Rectal smooth muscle tissue (tissue), 1 donor: ENCODE measurements around the gene PSMD13.
A peak's percentile ranks its signal among the peaks of the same experiment; 100 is the strongest.
"Not testable (repeated sequence)": the region's sequence is repeated elsewhere in the genome, so short reads cannot be mapped to it uniquely, and the experiment has no call there.

ENCODE experiments used
- H3K27ac ChIP-seq: one replicate; pipeline ENCODE4 v1.7.0; 2013; ENCODE audit warnings: low read depth, low read length, inconsistent platforms
- H3K27me3 ChIP-seq: one replicate; pipeline ENCODE4 v1.7.0; 2013; ENCODE audit warnings: low read length; ENCODE audit not compliant: control insufficient read depth, insufficient read depth
- H3K36me3 ChIP-seq: one replicate; pipeline ENCODE4 v1.7.0; 2013; ENCODE audit warnings: low read length; ENCODE audit not compliant: control insufficient read depth, insufficient read depth
- H3K4me1 ChIP-seq: one replicate; pipeline ENCODE4 v1.7.0; 2013; ENCODE audit warnings: low read length; ENCODE audit not compliant: control insufficient read depth, insufficient read depth
- H3K4me3 ChIP-seq: one replicate; pipeline ENCODE4 v1.7.0; 2013; ENCODE audit warnings: low read length
- H3K9ac ChIP-seq: one replicate; pipeline ENCODE4 v1.7.0; 2013; ENCODE audit warnings: low read length

Gene PSMD13

GRCh38 chr11:266676-267439 lies 30.1 kb downstream of the PSMD13 start:
- peak overlapping the region; percentile 21 for H3K4me3 ChIP-seq
- no peak overlapping the region for H3K27ac ChIP-seq
- H3K4me1 ChIP-seq, result no peaks in the 10 kb centered on the region
- no peaks in the 10 kb centered on the region for H3K27me3 ChIP-seq
- H3K36me3 ChIP-seq, result no peaks in the 10 kb centered on the region
- H3K9ac ChIP-seq, result no peak overlapping the region

- Histone ChIP-seq H3K9ac (no peak overlapping the region), H3K4me1 (no peaks in the 10 kb centered on the region), H3K4me3 (peak overlapping the region; percentile 56), H3K27ac (no peak overlapping the region), H3K36me3 (no peaks in the 10 kb centered on the region), H3K27me3 (no peaks in the 10 kb centered on the region)
Measured at GRCh38 chr11:267491-267994, 30.8 kb downstream of the PSMD13 start.

GRCh38 chr11:268716-269145 lies 32.0 kb downstream of the PSMD13 start:
- H3K4me1 ChIP-seq, H3K4me3 ChIP-seq, H3K36me3 ChIP-seq, H3K27me3 ChIP-seq, H3K9ac ChIP-seq: not testable (repeated sequence)
- peak overlapping the region; percentile 56 for H3K27ac ChIP-seq

GRCh38 chr11:269146-269890 lies 32.5 kb downstream of the PSMD13 start:
- Histone ChIP-seq H3K4me3 (peak overlapping the region; percentile 25), H3K4me1 (no peaks in the 10 kb centered on the region), H3K9ac (no peak overlapping the region), H3K27me3 (no peaks in the 10 kb centered on the region), H3K27ac (peak overlapping the region; percentile 38), H3K36me3 (no peaks in the 10 kb centered on the region)

- Histone ChIP-seq H3K4me3 (no peak overlapping the region), H3K27ac (no peak overlapping the region)
Measured at GRCh38 chr11:270451-271318, 33.9 kb downstream of the PSMD13 start.

GRCh38 chr11:271319-271715 lies 34.5 kb downstream of the PSMD13 start:
- no peaks in the 10 kb centered on the region for H3K4me1 ChIP-seq
- no peaks in the 10 kb centered on the region for H3K36me3 ChIP-seq
- H3K9ac ChIP-seq, result no peak overlapping the region
- H3K27ac ChIP-seq, result no peak overlapping the region
- no peaks in the 10 kb centered on the region for H3K27me3 ChIP-seq
- no peak overlapping the region for H3K4me3 ChIP-seq

More at GRCh38 chr11:270451-271318, 33.9 kb downstream of the PSMD13 start:
- no peak overlapping the region for H3K9ac ChIP-seq
- no peaks in the 10 kb centered on the region for H3K27me3 ChIP-seq
- H3K36me3 ChIP-seq, result no peaks in the 10 kb centered on the region
- no peaks in the 10 kb centered on the region for H3K4me1 ChIP-seq

- no peak overlapping the region for H3K9ac ChIP-seq
Measured at GRCh38 chr11:272195-272930, 35.6 kb downstream of the PSMD13 start.

GRCh38 chr11:272931-273198 lies 36.1 kb downstream of the PSMD13 start:
- no peaks in the 10 kb centered on the region for H3K36me3 ChIP-seq
- H3K27ac ChIP-seq, result no peak overlapping the region
- no peak overlapping the region for H3K4me3 ChIP-seq
- no peak overlapping the region for H3K9ac ChIP-seq
- no peaks in the 10 kb centered on the region for H3K27me3 ChIP-seq
- H3K4me1 ChIP-seq, result no peaks in the 10 kb centered on the region

More at GRCh38 chr11:272195-272930, 35.6 kb downstream of the PSMD13 start:
- no peak overlapping the region for H3K4me3 ChIP-seq
- H3K4me1 ChIP-seq, result no peaks in the 10 kb centered on the region
- no peak overlapping the region for H3K27ac ChIP-seq
- H3K27me3 ChIP-seq, result no peaks in the 10 kb centered on the region
- no peaks in the 10 kb centered on the region for H3K36me3 ChIP-seq

- no peak overlapping the region for H3K9ac ChIP-seq
- peaks cover 18% of the 10 kb centered on the region for H3K27me3 ChIP-seq
- H3K36me3 ChIP-seq, result no peaks in the 10 kb centered on the region
- H3K4me1 ChIP-seq, result no peaks in the 10 kb centered on the region
- no peak overlapping the region for H3K27ac ChIP-seq
- H3K4me3 ChIP-seq, result no peak overlapping the region
Measured at GRCh38 chr11:276219-276618, 39.4 kb downstream of the PSMD13 start.

- Histone ChIP-seq H3K4me3 (no peak within 1 kb of the TSS), H3K27ac (no peak within 1 kb of the TSS), H3K36me3 (no peaks in the 10 kb centered on the region), H3K4me1 (no peaks in the 10 kb centered on the region), H3K9ac (no peak within 1 kb of the TSS), H3K27me3 (peaks cover 32% of the 10 kb centered on the region)
Measured at GRCh38 chr11:278001-278951, 41.5 kb downstream of the PSMD13 start, which contains the start of gene NLRP6. Gene NLRP6, plus strand, starts transcription at chr11:278407. Its CDS starts 163 bp downstream, at chr11:278570.
